Measurements from ENCODE around the gene MEGF8.

The MEGF8 gene

DNA sequence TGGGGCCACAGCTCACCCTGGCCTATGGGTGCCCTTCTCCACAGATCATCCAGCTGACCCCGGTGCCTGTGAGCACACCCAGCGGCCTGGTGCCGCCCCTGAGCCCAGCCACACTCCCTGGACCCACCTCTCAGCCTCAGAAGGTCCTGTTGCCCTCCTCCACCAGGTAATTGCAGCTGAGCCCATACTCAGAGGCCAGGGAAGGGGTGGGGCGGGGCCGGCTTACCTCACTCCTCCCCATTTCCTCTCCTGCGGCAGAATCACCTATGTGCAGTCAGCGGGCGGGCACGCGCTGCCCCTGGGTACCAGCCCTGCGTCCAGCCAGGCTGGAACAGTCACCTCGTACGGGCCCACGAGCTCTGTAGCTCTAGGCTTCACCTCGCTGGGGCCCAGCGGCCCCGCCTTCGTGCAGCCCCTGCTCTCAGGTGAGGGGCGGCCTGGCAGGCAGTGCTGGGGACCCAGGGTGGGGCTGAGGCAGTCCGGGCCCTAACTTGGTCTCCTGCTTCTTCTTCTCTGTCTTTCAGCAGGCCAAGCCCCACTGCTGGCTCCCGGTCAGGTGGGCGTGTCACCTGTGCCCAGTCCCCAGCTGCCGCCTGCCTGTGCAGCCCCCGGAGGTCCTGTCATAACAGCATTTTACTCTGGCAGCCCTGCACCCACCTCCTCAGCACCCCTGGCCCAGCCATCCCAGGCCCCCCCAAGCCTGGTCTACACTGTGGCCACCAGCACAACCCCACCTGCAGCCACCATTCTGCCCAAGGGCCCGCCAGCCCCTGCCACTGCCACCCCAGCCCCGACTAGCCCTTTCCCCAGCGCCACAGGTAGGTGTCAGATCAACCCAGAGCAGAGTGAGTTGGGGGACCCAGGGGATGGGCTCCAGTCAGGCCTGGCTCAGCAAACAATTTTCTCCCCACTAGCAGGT lies 33.1 kb upstream of the MEGF8 start:
- H3K9me3 Mint-ChIP-seq: no peaks in the 10 kb centered on the region

DNA sequence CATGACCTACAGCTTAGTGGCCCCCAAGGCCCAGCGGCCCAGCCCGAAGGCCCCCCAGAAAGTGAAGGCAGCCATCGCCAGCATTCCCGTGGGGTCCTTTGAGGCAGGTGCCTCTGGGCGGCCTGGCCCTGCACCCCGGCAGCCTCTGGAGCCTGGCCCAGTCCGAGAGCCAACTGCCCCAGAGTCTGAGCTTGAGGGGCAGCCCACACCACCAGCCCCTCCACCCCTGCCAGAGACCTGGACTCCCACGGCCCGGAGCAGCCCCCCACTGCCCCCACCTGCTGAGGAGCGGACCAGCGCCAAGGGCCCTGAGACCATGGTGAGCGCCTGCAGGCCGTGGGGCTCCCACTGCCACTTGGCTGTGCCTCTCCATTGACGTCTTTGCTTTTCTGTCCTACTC lies 32.5 kb upstream of the MEGF8 start:
- ATAC-seq (no peak), DNase-seq (ENCODE audit: low spot score in 2 of 2) (no peak)
- no peak overlapping the region for H3K27ac Mint-ChIP-seq
- no peaks in the 10 kb centered on the region for H3K9me3 Mint-ChIP-seq
- H3K36me3 Mint-ChIP-seq: peaks cover 85% of the 10 kb centered on the region
- H3K4me1 Mint-ChIP-seq: peaks cover 13% of the 10 kb centered on the region
- H3K4me3 Mint-ChIP-seq: no peak overlapping the region

More for the DNA sequence above, 33.1 kb upstream of the MEGF8 start:
- Mint-ChIP-seq H3K36me3 (peaks cover 92% of the 10 kb centered on the region), H3K27ac (peak overlapping the region; percentile 73), H3K4me3 (no peak overlapping the region), H3K4me1 (peaks cover 13% of the 10 kb centered on the region)
- ATAC-seq: no peak
- DNase-seq (ENCODE audit: low spot score in 2 of 2): no peak

DNA sequence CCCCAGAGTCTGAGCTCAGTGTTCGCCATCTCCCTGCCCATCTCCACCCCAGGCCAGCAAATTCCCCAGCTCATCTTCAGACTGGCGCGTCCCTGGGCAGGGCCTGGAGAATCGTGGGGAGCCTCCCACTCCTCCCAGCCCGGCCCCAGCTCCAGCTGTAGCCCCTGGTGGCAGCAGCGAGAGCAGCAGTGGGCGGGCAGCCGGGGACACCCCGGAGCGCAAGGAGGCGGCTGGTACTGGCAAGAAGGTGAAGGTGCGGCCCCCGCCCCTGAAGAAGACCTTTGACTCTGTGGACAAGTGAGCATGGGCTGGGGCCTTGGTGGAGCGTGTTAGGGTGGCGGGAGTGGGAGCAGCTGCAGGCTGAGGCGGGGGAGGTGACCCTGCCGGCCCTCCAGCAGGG lies 31.9 kb upstream of the MEGF8 start:
- Mint-ChIP-seq H3K9me3 (no peaks in the 10 kb centered on the region), H3K4me1 (peaks cover 13% of the 10 kb centered on the region), H3K4me3 (no peak overlapping the region), H3K27ac (no peak overlapping the region), H3K36me3 (peaks cover 80% of the 10 kb centered on the region)
- ATAC-seq (no peak), DNase-seq (ENCODE audit: low spot score in 2 of 2) (no peak)

DNA sequence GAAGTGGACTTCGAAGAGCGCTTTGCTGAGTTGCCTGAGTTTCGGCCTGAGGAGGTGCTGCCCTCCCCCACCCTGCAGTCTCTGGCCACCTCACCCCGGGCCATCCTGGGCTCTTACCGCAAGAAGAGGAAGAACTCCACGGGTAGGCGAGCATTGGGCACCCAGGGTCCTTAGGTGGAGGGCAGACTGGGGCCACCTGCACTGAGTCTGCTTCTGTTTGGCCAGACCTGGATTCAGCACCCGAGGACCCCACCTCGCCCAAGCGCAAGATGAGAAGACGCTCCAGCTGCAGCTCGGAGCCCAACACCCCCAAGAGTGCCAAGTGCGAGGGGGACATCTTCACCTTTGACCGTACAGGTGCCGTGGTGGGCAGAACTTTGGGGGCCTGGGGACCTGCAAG lies 31.5 kb upstream of the MEGF8 start:
- no peak for ATAC-seq
- no peak overlapping the region for H3K4me3 Mint-ChIP-seq
- H3K36me3 Mint-ChIP-seq: peaks cover 76% of the 10 kb centered on the region
- H3K4me1 Mint-ChIP-seq: peaks cover 13% of the 10 kb centered on the region
- DNase-seq (ENCODE audit: low spot score in 2 of 2): no peak
- H3K27ac Mint-ChIP-seq: no peak overlapping the region
- no peaks in the 10 kb centered on the region for H3K9me3 Mint-ChIP-seq

DNA sequence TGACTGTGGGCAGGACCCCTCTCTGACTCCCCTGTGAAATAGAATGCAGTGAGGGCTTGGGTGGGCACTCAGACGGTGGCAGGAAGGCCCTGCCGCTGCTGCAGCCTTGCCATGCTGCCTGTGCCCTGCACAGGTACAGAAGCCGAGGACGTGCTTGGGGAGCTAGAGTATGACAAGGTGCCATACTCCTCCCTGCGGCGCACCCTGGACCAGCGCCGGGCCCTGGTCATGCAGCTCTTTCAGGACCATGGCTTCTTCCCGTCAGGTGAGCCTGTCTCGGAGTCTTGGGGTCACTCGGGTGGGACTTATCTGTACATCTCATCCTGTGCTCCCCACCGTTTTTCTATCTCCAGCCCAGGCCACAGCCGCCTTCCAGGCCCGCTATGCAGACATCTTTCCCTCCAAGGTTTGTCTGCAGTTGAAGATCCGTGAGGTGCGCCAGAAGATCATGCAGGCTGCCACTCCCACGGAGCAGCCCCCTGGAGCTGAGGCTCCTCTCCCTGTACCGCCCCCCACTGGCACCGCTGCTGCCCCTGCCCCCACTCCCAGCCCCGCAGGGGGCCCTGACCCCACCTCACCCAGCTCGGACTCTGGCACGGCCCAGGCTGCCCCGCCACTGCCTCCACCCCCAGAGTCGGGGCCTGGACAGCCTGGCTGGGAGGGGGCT lies 30.8 kb upstream of the MEGF8 start:
- no peak overlapping the region for H3K4me3 Mint-ChIP-seq
- H3K4me1 Mint-ChIP-seq: peaks cover 13% of the 10 kb centered on the region
- no peaks in the 10 kb centered on the region for H3K9me3 Mint-ChIP-seq
- no peak for DNase-seq (ENCODE audit: low spot score in 2 of 2)
- peaks cover 73% of the 10 kb centered on the region for H3K36me3 Mint-ChIP-seq
- ATAC-seq: no peak
- H3K27ac Mint-ChIP-seq: no peak overlapping the region

DNA sequence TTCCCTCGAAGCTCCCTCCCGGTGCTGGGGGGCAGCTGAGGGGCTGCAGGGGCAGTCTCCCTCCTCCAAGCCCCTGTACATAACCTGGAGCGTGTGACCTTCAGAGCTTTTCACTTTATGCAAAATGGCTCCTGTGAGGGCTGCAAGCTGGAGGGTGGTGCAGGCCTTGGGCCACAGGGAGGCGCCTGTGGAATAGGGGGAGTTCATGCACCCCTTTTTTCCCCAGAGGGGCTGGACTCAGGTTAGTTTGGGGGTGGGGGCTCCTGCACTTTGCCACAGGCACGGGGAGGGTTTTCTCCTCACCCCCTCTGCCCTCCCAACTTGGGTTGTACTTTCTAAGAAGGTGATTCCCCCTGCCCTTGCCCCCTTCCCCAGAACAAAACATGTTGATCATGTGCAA lies 30.1 kb upstream of the MEGF8 start:
- DNase-seq (ENCODE audit: low spot score in 2 of 2) (no peak), ATAC-seq (no peak)
- H3K9me3 Mint-ChIP-seq: no peaks in the 10 kb centered on the region
- peaks cover 13% of the 10 kb centered on the region for H3K4me1 Mint-ChIP-seq
- H3K27ac Mint-ChIP-seq: no peak overlapping the region
- H3K4me3 Mint-ChIP-seq: no peak overlapping the region
- peaks cover 72% of the 10 kb centered on the region for H3K36me3 Mint-ChIP-seq

DNA sequence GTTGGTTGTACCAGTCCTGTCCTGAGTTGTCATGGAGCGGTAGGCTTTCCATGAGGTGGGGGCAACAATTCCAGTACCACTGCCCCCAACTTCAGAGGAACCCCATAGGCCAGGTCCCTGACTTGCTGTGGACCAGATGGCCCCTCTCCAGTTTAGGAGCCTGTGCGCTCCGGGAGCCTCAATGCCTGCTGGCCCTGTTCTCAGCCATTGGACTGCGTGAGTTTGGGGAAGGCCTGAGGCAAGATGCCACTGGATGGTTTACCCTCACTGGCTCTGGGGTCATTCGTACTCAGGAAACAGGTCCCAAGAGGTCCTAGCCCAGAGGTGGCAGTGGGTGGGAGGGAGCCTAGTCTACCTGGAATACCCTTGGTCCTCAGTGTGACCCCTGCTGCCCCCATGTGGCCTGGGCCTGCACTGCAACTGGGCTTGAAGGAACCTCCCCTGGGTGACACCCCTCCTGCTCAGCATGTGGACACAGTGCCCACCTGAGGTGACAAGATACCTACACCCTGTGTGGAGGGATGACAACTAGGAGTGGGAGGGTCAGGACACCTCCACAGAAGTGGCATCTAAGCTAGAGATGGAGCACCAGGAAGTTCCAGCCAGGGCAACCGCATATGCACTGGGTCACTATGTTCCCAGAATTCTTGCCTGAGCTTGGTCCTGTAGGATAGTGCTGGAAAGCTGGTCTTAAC lies 29.5 kb upstream of the MEGF8 start:
- Mint-ChIP-seq H3K27ac (peak overlapping the region; percentile 11), H3K36me3 (peaks cover 65% of the 10 kb centered on the region), H3K4me1 (peaks cover 13% of the 10 kb centered on the region), H3K9me3 (no peaks in the 10 kb centered on the region), H3K4me3 (no peak overlapping the region)
- DNase-seq (ENCODE audit: low spot score in 2 of 2) (peak; percentile 95 to 98), ATAC-seq (peak; percentile 82)

DNA sequence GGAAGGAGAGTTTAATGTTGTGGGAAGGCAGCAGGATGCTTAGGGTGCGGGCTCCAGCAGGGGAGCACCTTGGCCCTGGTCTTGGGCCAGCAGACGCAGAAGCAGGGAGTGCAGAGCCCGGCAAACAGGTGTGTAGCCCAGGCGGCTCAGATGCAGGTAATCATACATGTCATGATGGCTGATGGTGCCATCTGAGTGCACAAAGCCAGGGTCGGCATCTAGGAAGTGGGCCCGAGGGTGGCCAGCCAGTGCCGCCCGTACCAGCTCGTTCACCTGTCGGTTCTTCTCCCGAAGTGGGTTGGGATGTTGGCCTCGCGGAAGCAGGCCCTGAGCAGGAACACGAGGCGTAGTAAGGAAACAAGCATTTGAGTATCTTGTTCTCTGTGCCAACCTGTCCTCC lies 28.4 kb upstream of the MEGF8 start:
- DNase-seq (ENCODE audit: low spot score in 2 of 2): no peak
- peaks cover 55% of the 10 kb centered on the region for H3K36me3 Mint-ChIP-seq

DNA sequence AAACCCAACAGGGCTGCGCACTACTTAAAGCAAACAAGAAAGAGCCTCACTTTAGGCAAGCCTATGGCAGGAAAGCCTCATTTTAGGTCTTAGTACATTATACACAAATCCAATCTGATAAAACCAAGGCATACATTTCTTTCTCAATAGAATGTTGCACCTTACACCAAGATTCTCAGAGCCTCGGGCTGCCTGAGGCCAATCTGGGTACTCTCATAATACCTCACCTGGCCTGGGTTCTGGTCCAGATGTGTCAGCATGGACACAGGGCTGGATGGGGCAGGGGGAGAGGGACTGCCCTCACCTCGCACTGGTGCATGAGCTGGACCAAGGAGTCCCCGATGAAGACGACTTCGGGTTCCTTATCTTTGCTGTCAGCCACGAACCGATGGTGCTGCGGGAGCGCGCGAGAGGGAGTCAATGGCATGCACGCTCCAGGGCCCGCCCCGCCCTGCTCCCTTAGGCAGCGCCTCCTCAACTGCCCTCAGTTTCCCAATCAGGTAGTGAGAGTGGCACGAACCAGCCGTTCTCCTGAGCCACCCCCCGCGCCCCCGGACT lies 23.7 kb upstream of the MEGF8 start, which contains the start of gene PRR19:
TSS of gene PRR19 (plus strand) at position 487 of the 558 bp plus-strand sequence. CDS start 7,453 bp downstream, outside the sequence.
- Mint-ChIP-seq H3K27ac (peak within 1 kb of the TSS; percentile 87), H3K36me3 (peaks cover 21% of the 10 kb centered on the region), H3K4me3 (peak within 1 kb of the TSS; percentile 88), H3K4me1 (peaks cover 29% of the 10 kb centered on the region), H3K9me3 (no peaks in the 10 kb centered on the region)
- ATAC-seq (peak; percentile 45), DNase-seq (ENCODE audit: low spot score in 2 of 2) (no peak)

More for the DNA sequence above, 28.4 kb upstream of the MEGF8 start:
- no peak overlapping the region for H3K4me3 Mint-ChIP-seq
- H3K9me3 Mint-ChIP-seq: no peaks in the 10 kb centered on the region
- peak overlapping the region; percentile 11 for H3K27ac Mint-ChIP-seq
- peaks cover 17% of the 10 kb centered on the region for H3K4me1 Mint-ChIP-seq
- ATAC-seq: no peak

DNA sequence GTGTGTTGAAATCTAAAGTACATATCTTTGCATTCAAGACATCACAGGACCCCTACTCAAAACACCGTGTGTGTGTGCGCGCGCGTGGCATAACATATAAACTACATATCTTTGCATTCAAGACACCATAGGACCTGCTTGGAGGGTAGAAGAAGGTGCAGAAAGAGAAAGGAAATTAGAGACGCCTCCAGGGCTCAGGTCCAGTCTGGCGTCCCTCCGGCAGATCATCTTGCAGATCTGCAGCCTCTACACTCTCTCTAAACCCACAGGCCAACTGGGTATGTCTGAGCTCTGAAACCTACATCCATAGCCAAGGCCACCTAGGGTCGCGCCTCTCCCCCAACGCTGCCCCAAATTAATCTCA lies 22.4 kb upstream of the MEGF8 start:
- H3K4me3 Mint-ChIP-seq: peak overlapping the region; percentile 88
- H3K27ac Mint-ChIP-seq: peak overlapping the region; percentile 87
- no peaks in the 10 kb centered on the region for H3K9me3 Mint-ChIP-seq
- ATAC-seq (no peak), DNase-seq (ENCODE audit: low spot score in 2 of 2) (no peak)
- H3K4me1 Mint-ChIP-seq: peaks cover 35% of the 10 kb centered on the region
- H3K36me3 Mint-ChIP-seq: peaks cover 17% of the 10 kb centered on the region

DNA sequence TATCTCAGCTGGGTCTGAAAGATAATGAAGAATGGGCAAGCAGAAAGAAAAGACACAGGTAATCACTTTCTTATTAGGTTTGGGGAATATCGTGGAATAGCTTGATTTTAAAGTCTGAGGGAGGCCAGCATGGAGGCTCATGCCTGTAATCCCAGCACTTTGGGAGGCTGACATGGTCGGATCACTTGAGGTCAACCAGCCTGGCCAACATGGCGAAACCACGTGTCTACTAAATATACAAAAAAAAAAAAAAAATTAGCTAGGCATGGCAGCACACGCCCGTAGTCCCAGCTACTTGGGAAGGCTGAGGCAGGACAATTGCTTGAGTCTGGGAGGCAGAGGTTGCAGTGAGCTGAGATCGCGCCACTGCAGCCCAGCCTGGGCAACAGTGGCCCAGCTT lies 21.6 kb upstream of the MEGF8 start:
- peaks cover 35% of the 10 kb centered on the region for H3K4me1 Mint-ChIP-seq
- H3K4me3 Mint-ChIP-seq: no peak overlapping the region
- ATAC-seq: no peak
- no peaks in the 10 kb centered on the region for H3K9me3 Mint-ChIP-seq
- peak overlapping the region; percentile 87 for H3K27ac Mint-ChIP-seq
- DNase-seq (ENCODE audit: low spot score in 2 of 2): no peak
- H3K36me3 Mint-ChIP-seq: peaks cover 17% of the 10 kb centered on the region

DNA sequence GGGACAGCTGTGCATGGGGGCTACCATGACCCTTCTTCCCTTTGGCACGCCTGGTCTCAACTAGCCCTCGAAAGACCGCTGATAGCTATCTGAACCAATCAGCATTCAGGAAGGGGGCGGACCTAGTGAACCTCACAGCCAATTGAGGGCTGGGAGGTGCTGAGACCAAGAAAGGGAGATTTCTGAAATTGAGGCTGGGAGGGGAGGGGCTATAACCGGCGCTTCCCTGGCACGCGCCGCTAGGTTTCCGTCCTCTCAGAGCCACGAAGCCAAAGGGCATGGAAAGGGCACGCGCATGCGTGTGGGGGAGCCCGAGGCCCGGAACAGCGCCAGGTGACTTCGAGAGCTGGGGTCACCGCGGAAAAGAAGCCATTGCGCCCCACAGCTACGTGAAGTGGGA lies 18.8 kb upstream of the MEGF8 start:
- Mint-ChIP-seq H3K4me3 (no peak overlapping the region), H3K4me1 (peaks cover 28% of the 10 kb centered on the region), H3K36me3 (peaks cover 6% of the 10 kb centered on the region), H3K27ac (no peak overlapping the region), H3K9me3 (no peaks in the 10 kb centered on the region)
- DNase-seq (ENCODE audit: low spot score in 2 of 2) (no peak), ATAC-seq (no peak)

DNA sequence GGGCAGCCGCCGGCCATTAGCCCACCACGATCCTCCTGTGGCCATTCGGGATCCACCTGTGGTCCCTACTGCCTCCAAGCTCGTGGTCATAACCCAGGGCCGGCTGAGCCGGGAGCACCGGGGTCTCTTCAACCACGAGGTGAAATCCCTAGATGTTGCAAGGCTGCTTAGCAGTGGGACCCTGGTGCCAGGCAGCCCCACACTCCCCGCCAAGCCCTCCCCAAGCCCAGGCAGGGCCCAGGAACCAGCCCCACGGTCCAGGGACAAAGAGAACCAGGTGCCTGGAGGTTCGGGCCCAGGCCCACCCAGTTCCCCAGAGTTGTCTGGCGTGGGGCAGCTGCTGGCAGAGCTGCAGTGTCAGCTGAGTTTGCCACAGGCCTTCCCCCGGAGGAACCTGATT lies 15.7 kb upstream of the MEGF8 start:
- ATAC-seq (no peak), DNase-seq (ENCODE audit: low spot score in 2 of 2) (no peak)
- Mint-ChIP-seq H3K27ac (no peak overlapping the region), H3K4me1 (peaks cover 23% of the 10 kb centered on the region), H3K9me3 (no peaks in the 10 kb centered on the region), H3K36me3 (no peaks in the 10 kb centered on the region), H3K4me3 (no peak overlapping the region)

DNA sequence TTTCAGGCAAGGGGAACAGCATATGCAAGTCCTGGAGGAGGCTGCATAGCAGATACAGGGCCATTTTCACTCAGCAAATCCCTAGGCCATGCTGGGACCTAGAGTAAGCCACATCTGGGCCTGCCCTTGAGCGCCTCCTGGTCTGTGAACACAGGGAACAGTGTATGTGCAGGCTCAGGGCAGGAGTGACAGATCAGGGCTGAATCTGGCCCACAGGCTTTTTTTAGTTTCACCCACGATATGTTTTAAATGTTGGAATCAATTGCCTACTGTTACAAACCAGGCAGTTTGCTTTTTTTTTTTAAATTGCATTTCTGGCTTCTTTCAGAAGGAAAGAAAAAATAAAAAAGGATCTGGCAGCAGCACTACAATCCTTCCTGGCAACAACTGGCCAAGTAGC lies 13.8 kb upstream of the MEGF8 start:
- no peak for DNase-seq (ENCODE audit: low spot score in 2 of 2)
- peaks cover 28% of the 10 kb centered on the region for H3K4me1 Mint-ChIP-seq

DNA sequence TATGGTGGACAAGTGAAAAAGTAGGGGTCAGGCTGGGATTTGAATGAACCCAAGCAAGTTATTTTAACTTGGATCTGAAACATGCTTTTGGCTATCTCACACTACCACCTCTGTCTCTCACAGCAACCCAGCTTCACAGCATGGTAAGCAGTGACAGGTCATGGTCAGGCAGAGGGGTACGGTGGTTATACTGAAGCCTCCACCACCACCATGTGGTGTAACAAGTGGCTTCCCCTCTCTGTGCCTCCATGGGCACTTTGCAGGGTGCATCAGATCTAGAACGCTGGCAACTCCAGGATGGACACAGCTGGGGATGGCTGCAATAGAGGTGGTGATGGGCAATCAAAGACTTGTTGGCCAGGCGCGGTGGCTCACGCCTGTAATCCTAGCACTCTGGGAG lies 13.1 kb upstream of the MEGF8 start:
- ATAC-seq (no peak), DNase-seq (ENCODE audit: low spot score in 2 of 2) (no peak)
- peaks cover 29% of the 10 kb centered on the region for H3K4me1 Mint-ChIP-seq
- no peaks in the 10 kb centered on the region for H3K9me3 Mint-ChIP-seq
- H3K36me3 Mint-ChIP-seq: no peaks in the 10 kb centered on the region
- H3K4me3 Mint-ChIP-seq: peak overlapping the region; percentile 72
- no peak overlapping the region for H3K27ac Mint-ChIP-seq

More for the DNA sequence above, 13.8 kb upstream of the MEGF8 start:
- ATAC-seq: no peak
- H3K36me3 Mint-ChIP-seq: no peaks in the 10 kb centered on the region
- no peak overlapping the region for H3K4me3 Mint-ChIP-seq
- no peaks in the 10 kb centered on the region for H3K9me3 Mint-ChIP-seq
- no peak overlapping the region for H3K27ac Mint-ChIP-seq
